Inferior parietal cortex (tissue), 1 donor: ENCODE measurements around the gene ZKSCAN5.
A peak's percentile ranks its signal among the peaks of the same experiment; 100 is the strongest.
"Not testable (repeated sequence)": the region's sequence is repeated elsewhere in the genome, so short reads cannot be mapped to it uniquely, and the experiment has no call there.

Experiments used
- DNase-seq: peaks from one replicate; pipeline ENCODE4 v3.0.0-alpha.2; 2016; ENCODE audit errors: extremely low spot score

ZKSCAN5 gene

DNA sequence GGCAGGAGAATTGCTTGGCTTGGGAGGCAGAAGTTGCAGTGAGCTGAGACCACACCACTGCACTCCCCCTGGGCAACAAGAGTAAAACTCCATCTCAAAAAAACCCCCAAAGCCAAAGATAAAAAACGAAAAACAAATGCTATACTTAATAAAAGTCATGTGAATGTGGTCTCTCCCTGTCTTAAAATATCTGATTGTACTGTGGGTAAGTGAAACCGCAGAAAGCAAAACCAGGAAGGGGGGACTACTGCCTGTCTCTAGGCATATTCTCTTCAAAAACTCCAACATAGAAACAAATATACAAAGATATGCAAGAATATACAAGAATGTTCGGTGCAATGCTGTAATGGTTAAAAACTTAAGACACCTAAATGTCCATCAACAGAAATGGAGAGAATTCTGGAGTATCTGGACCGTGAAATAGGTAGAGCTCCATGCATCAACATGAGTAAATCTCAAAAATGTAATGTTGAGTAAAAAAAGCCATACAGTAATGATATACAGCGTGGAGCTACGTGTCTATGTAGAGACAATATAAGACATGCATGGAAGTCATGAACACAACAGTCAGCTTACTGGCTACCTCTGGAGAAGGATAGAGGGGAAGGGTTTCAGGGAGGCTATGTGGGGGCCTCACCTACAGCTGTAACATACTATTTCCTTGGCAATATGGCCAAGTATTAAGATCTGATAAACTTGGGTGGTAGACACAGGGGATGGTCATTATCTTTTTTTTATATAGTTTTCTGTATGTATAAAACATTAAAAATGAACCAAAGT is 6.5 kb upstream of the ZKSCAN5 start:
- no peak for DNase-seq

DNA sequence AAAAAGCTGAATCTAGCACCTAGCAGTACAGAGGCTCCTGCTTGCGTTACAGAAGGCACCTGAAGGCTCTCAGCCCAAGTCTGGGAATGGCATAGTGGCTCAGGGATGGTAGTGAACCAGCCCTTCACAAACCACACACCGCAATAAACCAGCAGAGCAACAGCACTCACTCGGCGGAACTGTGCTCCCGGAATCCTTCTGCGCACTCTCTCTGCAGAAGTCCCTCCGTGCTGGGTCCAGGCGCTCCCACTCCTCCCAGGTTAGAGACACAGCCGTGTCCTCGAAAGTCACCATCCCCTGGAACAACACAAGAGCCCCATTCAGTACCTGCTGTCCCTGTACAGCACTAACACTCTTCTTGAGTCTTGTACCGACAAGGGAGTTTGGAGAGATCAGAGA is 5.9 kb upstream of the ZKSCAN5 start:
- no peak for DNase-seq

GRCh38 chr7:99499371-99499720 is 5.1 kb upstream of the ZKSCAN5 start:
- DNase-seq: no peak

- DNase-seq: peak; percentile 98
Measured at GRCh38 chr7:99499721-99500636, 4.5 kb upstream of the ZKSCAN5 start, which contains the start of gene ZNF394. TSS of gene ZNF394 (minus strand) at chr7:99500281. CDS start at chr7:99500093, 188 bp downstream.

- no peak for DNase-seq
Measured at GRCh38 chr7:99500637-99501009, 3.8 kb upstream of the ZKSCAN5 start.

DNA sequence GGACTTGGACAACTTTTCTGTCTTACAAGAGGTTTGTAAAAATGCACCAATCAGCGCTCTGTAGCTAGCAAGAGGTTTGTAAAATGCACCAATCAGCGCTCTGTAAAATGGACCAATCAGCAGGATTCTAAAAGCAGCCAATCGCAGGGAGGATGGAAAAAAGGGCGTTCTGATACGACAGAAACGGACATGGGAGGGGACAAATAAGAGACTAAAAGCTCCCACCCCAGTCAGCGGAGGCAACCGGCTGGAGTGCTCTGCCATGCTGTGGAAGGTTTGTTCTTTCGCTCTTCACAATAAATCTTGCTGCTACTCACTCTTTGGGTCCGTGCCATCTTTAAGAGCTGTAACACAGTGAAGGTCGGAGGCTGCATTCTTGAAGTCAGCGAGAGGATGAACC is 3.2 kb upstream of the ZKSCAN5 start:
- not testable (repeated sequence) for DNase-seq

GRCh38 chr7:99504281-99504602 is 220 bp upstream of the ZKSCAN5 start:
- no peak for DNase-seq

- DNase-seq: no peak
Measured at GRCh38 chr7:99505324-99505662, 831 bp downstream of the ZKSCAN5 start.

GRCh38 chr7:99514050-99514449 is 9.6 kb downstream of the ZKSCAN5 start:
- DNase-seq: no peak

DNA sequence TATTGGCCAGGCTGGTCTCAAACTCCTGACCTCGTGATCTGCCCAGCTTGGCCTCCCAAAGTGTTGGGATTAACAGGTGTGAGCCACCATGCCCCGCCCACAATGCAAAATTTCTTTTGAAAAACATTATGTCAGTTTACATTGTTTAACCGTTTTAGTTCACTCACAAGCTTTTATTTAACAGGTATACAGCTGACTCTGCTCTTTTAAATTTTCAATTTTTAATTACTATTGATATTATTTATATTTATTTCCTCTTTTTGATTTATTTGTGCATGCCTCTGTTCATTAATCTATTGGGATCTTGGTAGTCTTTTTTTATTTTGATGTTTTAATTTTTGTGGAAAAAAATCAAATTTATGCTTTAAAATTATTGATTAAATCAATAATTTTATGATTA is 16.9 kb downstream of the ZKSCAN5 start:
- no peak for DNase-seq

DNA sequence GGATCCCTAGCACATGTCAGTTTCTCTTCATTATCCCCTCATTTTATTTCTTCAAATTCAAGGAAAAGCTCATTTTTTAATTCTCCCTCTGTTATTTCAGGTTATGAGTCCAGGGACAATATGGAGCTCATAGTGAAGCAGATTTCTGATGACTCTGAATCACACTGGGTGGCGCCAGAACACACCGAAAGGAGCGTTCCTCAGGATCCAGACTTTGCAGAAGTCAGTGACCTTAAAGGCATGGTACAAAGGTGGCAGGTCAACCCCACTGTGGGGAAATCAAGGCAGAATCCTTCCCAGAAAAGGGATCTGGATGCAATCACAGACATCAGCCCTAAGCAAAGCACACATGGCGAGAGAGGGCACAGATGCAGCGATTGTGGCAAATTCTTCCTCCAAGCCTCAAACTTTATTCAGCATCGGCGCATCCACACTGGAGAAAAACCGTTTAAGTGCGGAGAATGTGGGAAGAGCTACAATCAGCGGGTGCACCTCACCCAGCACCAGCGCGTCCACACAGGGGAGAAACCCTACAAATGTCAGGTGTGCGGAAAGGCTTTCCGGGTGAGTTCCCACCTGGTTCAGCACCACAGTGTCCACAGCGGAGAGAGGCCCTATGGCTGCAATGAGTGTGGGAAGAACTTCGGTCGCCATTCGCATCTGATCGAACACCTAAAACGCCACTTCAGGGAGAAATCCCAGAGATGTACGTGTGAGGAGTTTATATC is 21.4 kb downstream of the ZKSCAN5 start:
- DNase-seq: no peak

DNA sequence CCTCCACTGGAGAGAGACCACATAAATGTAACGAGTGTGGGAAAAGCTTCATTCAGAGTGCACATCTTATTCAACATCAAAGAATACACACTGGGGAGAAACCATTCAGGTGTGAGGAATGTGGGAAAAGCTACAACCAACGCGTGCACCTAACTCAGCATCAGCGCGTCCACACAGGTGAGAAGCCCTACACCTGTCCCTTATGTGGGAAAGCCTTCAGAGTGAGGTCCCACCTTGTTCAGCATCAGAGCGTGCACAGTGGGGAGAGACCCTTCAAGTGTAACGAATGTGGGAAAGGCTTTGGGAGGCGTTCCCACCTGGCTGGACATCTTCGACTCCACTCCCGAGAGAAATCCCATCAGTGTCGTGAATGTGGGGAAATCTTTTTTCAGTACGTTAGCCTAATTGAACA is 26.9 kb downstream of the ZKSCAN5 start:
- DNase-seq: no peak

DNA sequence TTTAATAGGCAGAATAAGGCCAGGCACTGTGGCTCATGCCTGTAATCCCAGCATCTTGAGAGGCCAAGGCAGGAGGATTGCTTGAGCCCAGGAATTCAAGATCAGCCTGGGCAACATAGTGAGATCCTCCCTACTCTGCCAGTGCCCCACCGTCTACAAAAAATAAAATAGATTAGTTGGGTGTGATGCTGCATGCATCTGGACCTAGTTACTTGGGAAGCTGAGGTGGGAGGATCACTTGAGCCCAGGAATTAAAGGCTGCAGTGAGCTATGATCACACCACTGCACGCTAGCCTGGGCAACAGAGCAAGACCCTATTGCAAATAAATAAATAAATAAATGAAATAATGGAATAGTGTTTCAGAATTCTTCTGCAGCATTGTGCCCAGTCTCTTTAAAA is 31.2 kb downstream of the ZKSCAN5 start:
- DNase-seq: no peak

DNA sequence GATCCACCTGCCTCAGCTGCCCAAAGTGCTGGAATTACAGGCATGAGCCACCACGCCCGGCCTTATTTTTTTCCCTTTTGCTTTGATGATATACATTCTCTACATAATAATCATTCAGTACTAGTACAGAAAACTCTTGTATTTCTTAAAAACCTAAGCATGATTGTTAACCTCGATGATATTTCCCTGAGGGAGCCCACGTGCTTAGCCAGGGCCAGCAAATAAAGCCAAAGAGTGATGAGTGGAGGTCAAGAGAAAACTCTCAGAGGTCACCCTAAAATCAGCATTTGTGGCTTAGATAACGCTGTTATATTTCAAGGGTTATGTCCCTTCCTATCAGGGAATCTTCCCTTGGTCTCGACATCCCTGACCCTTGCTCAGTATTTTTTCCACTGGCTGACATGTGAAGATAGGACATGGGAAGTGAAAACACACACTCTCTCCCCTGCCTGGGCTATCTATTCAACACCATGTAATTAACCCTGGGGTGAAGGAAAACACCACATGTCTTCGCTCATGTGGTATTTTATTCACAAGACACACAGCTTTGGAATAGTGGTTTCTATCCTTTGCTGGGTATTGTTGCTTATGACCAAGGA is 34.9 kb downstream of the ZKSCAN5 start:
- DNase-seq: no peak

- DNase-seq: no peak
Measured at GRCh38 chr7:99540542-99540941, 36.1 kb downstream of the ZKSCAN5 start.

- DNase-seq: no peak
Measured at GRCh38 chr7:99541212-99541611, 36.8 kb downstream of the ZKSCAN5 start.

GRCh38 chr7:99543081-99543671 is 38.7 kb downstream of the ZKSCAN5 start:
- DNase-seq: no peak

GRCh38 chr7:99543916-99544315 is 39.5 kb downstream of the ZKSCAN5 start:
- no peak for DNase-seq

- DNase-seq: not testable (repeated sequence)
Measured at GRCh38 chr7:99545308-99545707, 40.8 kb downstream of the ZKSCAN5 start.

GRCh38 chr7:99549545-99549944 is 45.1 kb downstream of the ZKSCAN5 start:
- DNase-seq: not testable (repeated sequence)

- no peak for DNase-seq
Measured at GRCh38 chr7:99551334-99551733, 46.9 kb downstream of the ZKSCAN5 start.
